ENCODE results near the gene DHX32.
"Not testable (repeated sequence)": the region's sequence is repeated elsewhere in the genome, so short reads cannot be mapped to it uniquely, and the experiment has no call there.

Gene DHX32

GRCh38 chr10:125895130-125896087, 14.3 kb upstream of the DHX32 start:
- peak; percentile 77 for DNase-seq (ENCODE audit: low read depth)

- not testable (repeated sequence) for DNase-seq (ENCODE audit: low read depth)
Observed at GRCh38 chr10:125894176-125894575, 13.1 kb upstream of the DHX32 start.

- not testable (repeated sequence) for DNase-seq (ENCODE audit: low read depth)
Observed at GRCh38 chr10:125892402-125892801, 11.3 kb upstream of the DHX32 start.

- not testable (repeated sequence) for DNase-seq (ENCODE audit: low read depth)
Observed at GRCh38 chr10:125889441-125889840, 8.3 kb upstream of the DHX32 start.

- no peak for DNase-seq (ENCODE audit: low read depth)
Observed at GRCh38 chr10:125886914-125887512, 5.9 kb upstream of the DHX32 start.

GRCh38 chr10:125883211-125883610, 2.1 kb upstream of the DHX32 start:
- no peak for DNase-seq (ENCODE audit: low read depth)

- DNase-seq (ENCODE audit: low read depth) = no peak
Observed at GRCh38 chr10:125882596-125882995, 1.5 kb upstream of the DHX32 start.

GRCh38 chr10:125880719-125881118, 373 bp downstream of the DHX32 start:
- no peak for DNase-seq (ENCODE audit: low read depth)

GRCh38 chr10:125878957-125879835, 1.9 kb downstream of the DHX32 start:
- DNase-seq (ENCODE audit: low read depth) = peak; percentile 90

GRCh38 chr10:125871338-125871737, 9.8 kb downstream of the DHX32 start:
- peak; percentile 35 for DNase-seq (ENCODE audit: low read depth)

- peak; percentile 57 for DNase-seq (ENCODE audit: low read depth)
Observed at GRCh38 chr10:125868372-125868975, 12.6 kb downstream of the DHX32 start.

GRCh38 chr10:125866421-125867029, 14.6 kb downstream of the DHX32 start:
- no peak for DNase-seq (ENCODE audit: low read depth)

- DNase-seq (ENCODE audit: low read depth) = no peak
Observed at GRCh38 chr10:125865120-125865519, 16.0 kb downstream of the DHX32 start.

GRCh38 chr10:125859128-125859817, 21.8 kb downstream of the DHX32 start:
- DNase-seq (ENCODE audit: low read depth) = no peak

- DNase-seq (ENCODE audit: low read depth) = peak; percentile 51
Observed at GRCh38 chr10:125857185-125857760, 23.8 kb downstream of the DHX32 start.

GRCh38 chr10:125852487-125852886, 28.6 kb downstream of the DHX32 start:
- no peak for DNase-seq (ENCODE audit: low read depth)

GRCh38 chr10:125850766-125851731, 30.0 kb downstream of the DHX32 start:
- DNase-seq (ENCODE audit: low read depth) = no peak

GRCh38 chr10:125849448-125849847, 31.6 kb downstream of the DHX32 start:
- DNase-seq (ENCODE audit: low read depth) = no peak

GRCh38 chr10:125848857-125849256, 32.2 kb downstream of the DHX32 start:
- DNase-seq (ENCODE audit: low read depth) = no peak
